GM18526 (cell line): ENCODE data around the gene NCBP3.

Experiments used
- POLR2A ChIP-seq: IDR thresholded peaks from 3 replicates; pipeline ENCODE4 v1.6.1; 2011; ENCODE audit not compliant: insufficient read length; ENCODE audit errors: extremely low read depth

NCBP3 gene

GRCh38 chr17:3766779-3767178 lies 79.3 kb downstream of the NCBP3 start:
- TF ChIP-seq POLR2A = no peak

GRCh38 chr17:3765981-3766380 lies 80.1 kb downstream of the NCBP3 start:
- no peak for TF ChIP-seq POLR2A

GRCh38 chr17:3763777-3764170 lies 82.3 kb downstream of the NCBP3 start:
- TF ChIP-seq POLR2A = no peak

- no peak for TF ChIP-seq POLR2A
Measured at GRCh38 chr17:3762922-3763776, 82.9 kb downstream of the NCBP3 start.

GRCh38 chr17:3761918-3762380 lies 84.1 kb downstream of the NCBP3 start:
- TF ChIP-seq POLR2A = no peak

- no peak for TF ChIP-seq POLR2A
Measured at GRCh38 chr17:3761036-3761917, 84.8 kb downstream of the NCBP3 start.

- TF ChIP-seq POLR2A = no peak
Measured at GRCh38 chr17:3759597-3760216, 86.3 kb downstream of the NCBP3 start.

- TF ChIP-seq POLR2A = no peak
Measured at GRCh38 chr17:3755335-3756030, 90.6 kb downstream of the NCBP3 start.

GRCh38 chr17:3754458-3755334 lies 91.3 kb downstream of the NCBP3 start:
- TF ChIP-seq POLR2A = peak; percentile 32

GRCh38 chr17:3754066-3754457 lies 92.0 kb downstream of the NCBP3 start:
- no peak for TF ChIP-seq POLR2A

GRCh38 chr17:3753624-3754023 lies 92.4 kb downstream of the NCBP3 start:
- TF ChIP-seq POLR2A = no peak
